HepG2 (cell line): ENCODE measurements around the gene BMI1. TPM values are rescaled to one million over a fixed set of nuclear protein-coding genes. Genes with fewer than 3 reads are reported as not detected.

Experiments
- AGO2 ChIP-seq: fragments of 200-400 bp; formaldehyde crosslinking; optimal IDR thresholded peaks from 2 replicates; pipeline ENCODE3; 2017; ENCODE audit warnings: mild to moderate bottlenecking, low read depth, low read length, moderate library complexity
- CHD2 ChIP-seq: IDR thresholded peaks from 2 replicates; pipeline ENCODE4 v1.6.1; 2011; ENCODE audit warnings: low read depth, low read length, improper control_type of control experiment
- HOXA3 ChIP-seq: sonication (generic); formaldehyde crosslinking; IDR thresholded peaks from 2 replicates; pipeline ENCODE4 v1.5.0; 2020; ENCODE audit warnings: missing genetic modification reagents
- KDM5B ChIP-seq: sonication (generic); formaldehyde crosslinking; IDR thresholded peaks from 2 replicates; pipeline ENCODE4 v1.4.0; 2020; ENCODE audit warnings: missing genetic modification reagents, mild to moderate bottlenecking, borderline replicate concordance
- NFYB ChIP-seq: sonication (generic); formaldehyde crosslinking; IDR thresholded peaks from 2 replicates; pipeline ENCODE4 v1.4.0; 2020; ENCODE audit warnings: missing genetic modification reagents
- RFXANK ChIP-seq: IDR thresholded peaks from 2 replicates; pipeline ENCODE4 v1.6.1; 2016
- SRSF1 ChIP-seq: fragments of 200-400 bp; formaldehyde crosslinking; optimal IDR thresholded peaks from 2 replicates; pipeline ENCODE3; 2017; ENCODE audit warnings: mild to moderate bottlenecking, low read depth, low read length, moderate library complexity
- TARDBP ChIP-seq: sonication (generic); formaldehyde crosslinking; IDR thresholded peaks from 2 replicates; pipeline ENCODE4 v1.8.0; 2022; ENCODE audit warnings: mild to moderate bottlenecking, missing genetic modification reagents
- ZFP36L1 ChIP-seq: sonication (generic); formaldehyde crosslinking; IDR thresholded peaks from 2 replicates; pipeline ENCODE4 v1.8.0; 2022; ENCODE audit warnings: mild to moderate bottlenecking, missing genetic modification reagents, moderate library complexity
- ZNF652 ChIP-seq: IDR thresholded peaks from 2 replicates; pipeline ENCODE4 v1.6.1; 2016; ENCODE audit warnings: low read depth, borderline replicate concordance
- ZNF703 ChIP-seq: sonication (generic); formaldehyde crosslinking; IDR thresholded peaks from 2 replicates; pipeline ENCODE4 v1.5.1; 2020; ENCODE audit warnings: missing genetic modification reagents, mild to moderate bottlenecking, moderate library complexity, borderline replicate concordance
- ZNF883 ChIP-seq: sonication (generic); formaldehyde crosslinking; IDR thresholded peaks from 2 replicates; pipeline ENCODE4 v1.5.1; 2020; ENCODE audit warnings: mild to moderate bottlenecking, missing genetic modification reagents; ENCODE audit errors: not compliant biosample characterization
- polyA plus RNA-seq, 8 experiments: library from polyadenylated mRNA; depleted of rRNA in 3 of 8; stranded (reverse) in 7 of 8; unstranded in 1 of 8; fragments of >200 nt; fragmentation: Illumina TruSeq in 4 of 8; extraction: Trizol in 4 of 8; gene quantifications; 2 replicates each; pipeline versions ENCODE4 v1.2.1 to v1.2.3, GENCODE V29; 2011 to 2016; ENCODE audit warnings: low read depth in 4 of 8, missing spikeins in 1 of 8, mixed read lengths in 1 of 8; ENCODE audit not compliant: insufficient read depth in 1 of 8
- total RNA-seq, 5 experiments: library from RNA; depleted of rRNA; stranded (reverse); fragments of >200 nt; fragmentation: Illumina TruSeq; extraction: Trizol; gene quantifications; 2 replicates each; pipeline ENCODE4 v1.2.3, GENCODE V29; 2016; ENCODE audit warnings: low read depth in 1 of 5
- TF ChIP-seq, protein P1 (sequence below): sonication (generic); formaldehyde crosslinking; IDR thresholded peaks from 2 replicates; pipeline ENCODE4 v1.8.1; 2023; ENCODE audit warnings: mild to moderate bottlenecking, missing genetic modification reagents
- TF ChIP-seq, protein P2 (sequence below): sonication (generic); formaldehyde crosslinking; IDR thresholded peaks from 2 replicates; pipeline ENCODE4 v1.4.0; 2020; ENCODE audit warnings: missing genetic modification reagents
- TF ChIP-seq, protein P3 (sequence below): sonication (generic); formaldehyde crosslinking; IDR thresholded peaks from 2 replicates; pipeline ENCODE4 v1.4.0; 2020; ENCODE audit warnings: missing genetic modification reagents
- TF ChIP-seq, protein P4 (sequence below): sonication (generic); formaldehyde crosslinking; IDR thresholded peaks from 2 replicates; pipeline ENCODE4 v1.4.0; 2020; ENCODE audit warnings: missing genetic modification reagents
- TF ChIP-seq, protein P5 (sequence below): sonication (generic); formaldehyde crosslinking; IDR thresholded peaks from 2 replicates; pipeline ENCODE4 v1.8.1; 2023; ENCODE audit warnings: missing genetic modification reagents, inconsistent platforms, borderline replicate concordance

The BMI1 gene
- total and polyA plus RNA-seq, 2 of the 13 experiments (the other 11 are each of a cell fraction or from before 2014, with no cell fraction given): 30.5 to 44.0 TPM

DNA sequence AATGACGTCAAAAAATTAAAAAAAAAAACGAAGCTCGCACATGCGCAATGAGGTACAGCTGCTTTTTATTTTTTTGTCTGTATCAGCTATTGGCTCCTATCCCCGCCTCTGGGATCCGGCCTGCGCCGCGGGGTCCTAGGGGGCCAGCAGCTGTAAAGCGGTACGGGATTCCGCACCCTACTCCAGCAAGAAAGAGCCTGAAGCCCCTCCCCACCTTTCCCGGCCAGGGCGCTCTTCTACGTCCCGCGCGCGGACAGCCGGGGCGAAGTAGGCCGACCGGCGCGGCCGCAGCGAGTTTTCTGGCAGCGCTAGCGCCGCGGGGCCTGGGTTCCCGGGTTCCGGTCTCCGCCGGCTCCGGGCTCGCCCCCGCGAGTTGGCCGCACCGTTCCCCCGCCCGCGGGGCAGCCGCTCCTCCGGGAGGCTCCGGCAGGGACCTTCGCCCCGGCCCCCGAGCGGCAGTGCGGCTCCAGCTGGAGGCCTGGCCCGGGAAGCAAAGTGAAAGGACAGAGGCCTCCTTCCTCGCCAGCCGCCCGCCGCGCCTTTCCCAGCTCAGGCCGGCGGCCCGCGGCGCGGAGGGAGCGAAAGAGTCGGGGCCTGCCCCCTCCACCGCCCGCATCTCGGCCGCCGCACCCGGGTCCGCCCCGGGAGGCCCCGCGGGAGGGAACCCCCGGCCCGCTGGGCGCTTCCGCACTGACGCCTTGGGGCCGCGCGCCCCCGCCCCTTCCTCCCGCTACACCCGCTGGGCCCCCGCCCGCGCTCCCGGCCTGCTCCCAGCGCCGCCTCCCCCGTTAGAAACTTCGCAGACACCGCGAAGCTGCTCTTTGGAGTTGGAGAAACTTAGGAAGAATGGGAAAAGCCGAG lies 19.7 kb downstream of the BMI1 start (continued):
- TF ChIP-seq CHD2 (no peak), RFXANK (CRISPR knock-in tag) (no peak), KDM5B (peak; percentile 45; the same call in 1 of the 2 replicates), ZNF703 (CRISPR knock-in tag) (0 out of 2 replicates have a peak, but pooled peaks have one; percentile 14), ZNF652 (CRISPR knock-in tag) (no peak), AGO2 (peak; percentile 71), SRSF1 (peak; percentile 59), HOXA3 (CRISPR knock-in tag) (0 out of 2 replicates have a peak, but pooled peaks have one; percentile 47), TARDBP (CRISPR knock-in tag) (no peak), ZFP36L1 (peak; percentile 74; the same call in 1 of the 2 replicates), ZNF883 (CRISPR knock-in tag) (no peak), NFYB (CRISPR knock-in tag) (0 out of 2 replicates have a peak, but pooled peaks have one; percentile 11)
- TF ChIP-seq, protein P1, sequence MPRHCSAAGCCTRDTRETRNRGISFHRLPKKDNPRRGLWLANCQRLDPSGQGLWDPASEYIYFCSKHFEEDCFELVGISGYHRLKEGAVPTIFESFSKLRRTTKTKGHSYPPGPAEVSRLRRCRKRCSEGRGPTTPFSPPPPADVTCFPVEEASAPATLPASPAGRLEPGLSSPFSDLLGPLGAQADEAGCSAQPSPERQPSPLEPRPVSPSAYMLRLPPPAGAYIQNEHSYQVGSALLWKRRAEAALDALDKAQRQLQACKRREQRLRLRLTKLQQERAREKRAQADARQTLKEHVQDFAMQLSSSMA (CRISPR knock-in tag): no peak
- TF ChIP-seq, protein P2, sequence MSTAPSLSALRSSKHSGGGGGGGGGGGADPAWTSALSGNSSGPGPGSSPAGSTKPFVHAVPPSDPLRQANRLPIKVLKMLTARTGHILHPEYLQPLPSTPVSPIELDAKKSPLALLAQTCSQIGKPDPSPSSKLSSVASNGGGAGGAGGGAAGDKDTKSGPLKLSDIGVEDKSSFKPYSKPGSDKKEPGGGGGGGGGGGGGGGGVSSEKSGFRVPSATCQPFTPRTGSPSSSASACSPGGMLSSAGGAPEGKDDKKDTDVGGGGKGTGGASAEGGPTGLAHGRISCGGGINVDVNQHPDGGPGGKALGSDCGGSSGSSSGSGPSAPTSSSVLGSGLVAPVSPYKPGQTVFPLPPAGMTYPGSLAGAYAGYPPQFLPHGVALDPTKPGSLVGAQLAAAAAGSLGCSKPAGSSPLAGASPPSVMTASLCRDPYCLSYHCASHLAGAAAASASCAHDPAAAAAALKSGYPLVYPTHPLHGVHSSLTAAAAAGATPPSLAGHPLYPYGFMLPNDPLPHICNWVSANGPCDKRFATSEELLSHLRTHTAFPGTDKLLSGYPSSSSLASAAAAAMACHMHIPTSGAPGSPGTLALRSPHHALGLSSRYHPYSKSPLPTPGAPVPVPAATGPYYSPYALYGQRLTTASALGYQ (CRISPR knock-in tag): peak; percentile 48; the same call in 1 of the 2 replicates
- TF ChIP-seq, protein P3, sequence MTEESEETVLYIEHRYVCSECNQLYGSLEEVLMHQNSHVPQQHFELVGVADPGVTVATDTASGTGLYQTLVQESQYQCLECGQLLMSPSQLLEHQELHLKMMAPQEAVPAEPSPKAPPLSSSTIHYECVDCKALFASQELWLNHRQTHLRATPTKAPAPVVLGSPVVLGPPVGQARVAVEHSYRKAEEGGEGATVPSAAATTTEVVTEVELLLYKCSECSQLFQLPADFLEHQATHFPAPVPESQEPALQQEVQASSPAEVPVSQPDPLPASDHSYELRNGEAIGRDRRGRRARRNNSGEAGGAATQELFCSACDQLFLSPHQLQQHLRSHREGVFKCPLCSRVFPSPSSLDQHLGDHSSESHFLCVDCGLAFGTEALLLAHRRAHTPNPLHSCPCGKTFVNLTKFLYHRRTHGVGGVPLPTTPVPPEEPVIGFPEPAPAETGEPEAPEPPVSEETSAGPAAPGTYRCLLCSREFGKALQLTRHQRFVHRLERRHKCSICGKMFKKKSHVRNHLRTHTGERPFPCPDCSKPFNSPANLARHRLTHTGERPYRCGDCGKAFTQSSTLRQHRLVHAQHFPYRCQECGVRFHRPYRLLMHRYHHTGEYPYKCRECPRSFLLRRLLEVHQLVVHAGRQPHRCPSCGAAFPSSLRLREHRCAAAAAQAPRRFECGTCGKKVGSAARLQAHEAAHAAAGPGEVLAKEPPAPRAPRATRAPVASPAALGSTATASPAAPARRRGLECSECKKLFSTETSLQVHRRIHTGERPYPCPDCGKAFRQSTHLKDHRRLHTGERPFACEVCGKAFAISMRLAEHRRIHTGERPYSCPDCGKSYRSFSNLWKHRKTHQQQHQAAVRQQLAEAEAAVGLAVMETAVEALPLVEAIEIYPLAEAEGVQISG (CRISPR knock-in tag): peak; percentile 72
- TF ChIP-seq, protein P4, sequence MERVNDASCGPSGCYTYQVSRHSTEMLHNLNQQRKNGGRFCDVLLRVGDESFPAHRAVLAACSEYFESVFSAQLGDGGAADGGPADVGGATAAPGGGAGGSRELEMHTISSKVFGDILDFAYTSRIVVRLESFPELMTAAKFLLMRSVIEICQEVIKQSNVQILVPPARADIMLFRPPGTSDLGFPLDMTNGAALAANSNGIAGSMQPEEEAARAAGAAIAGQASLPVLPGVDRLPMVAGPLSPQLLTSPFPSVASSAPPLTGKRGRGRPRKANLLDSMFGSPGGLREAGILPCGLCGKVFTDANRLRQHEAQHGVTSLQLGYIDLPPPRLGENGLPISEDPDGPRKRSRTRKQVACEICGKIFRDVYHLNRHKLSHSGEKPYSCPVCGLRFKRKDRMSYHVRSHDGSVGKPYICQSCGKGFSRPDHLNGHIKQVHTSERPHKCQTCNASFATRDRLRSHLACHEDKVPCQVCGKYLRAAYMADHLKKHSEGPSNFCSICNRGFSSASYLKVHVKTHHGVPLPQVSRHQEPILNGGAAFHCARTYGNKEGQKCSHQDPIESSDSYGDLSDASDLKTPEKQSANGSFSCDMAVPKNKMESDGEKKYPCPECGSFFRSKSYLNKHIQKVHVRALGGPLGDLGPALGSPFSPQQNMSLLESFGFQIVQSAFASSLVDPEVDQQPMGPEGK: peak; percentile 84
- TF ChIP-seq, protein P5, sequence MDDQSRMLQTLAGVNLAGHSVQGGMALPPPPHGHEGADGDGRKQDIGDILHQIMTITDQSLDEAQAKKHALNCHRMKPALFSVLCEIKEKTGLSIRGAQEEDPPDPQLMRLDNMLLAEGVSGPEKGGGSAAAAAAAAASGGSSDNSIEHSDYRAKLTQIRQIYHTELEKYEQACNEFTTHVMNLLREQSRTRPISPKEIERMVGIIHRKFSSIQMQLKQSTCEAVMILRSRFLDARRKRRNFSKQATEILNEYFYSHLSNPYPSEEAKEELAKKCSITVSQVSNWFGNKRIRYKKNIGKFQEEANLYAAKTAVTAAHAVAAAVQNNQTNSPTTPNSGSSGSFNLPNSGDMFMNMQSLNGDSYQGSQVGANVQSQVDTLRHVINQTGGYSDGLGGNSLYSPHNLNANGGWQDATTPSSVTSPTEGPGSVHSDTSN (CRISPR knock-in tag): 0 out of 2 replicates have a peak, but pooled peaks have one; percentile 47
